SK-N-SH (cell line): ENCODE results near the gene DMD.

Source experiments
- CTCF ChIP-seq: fragments of 200-600 bp; sonication (generic); IDR thresholded peaks from 2 replicates; pipeline ENCODE4 v1.6.1; 2017; ENCODE audit warnings: antibody characterized with exemption, mild to moderate bottlenecking, moderate library complexity
- MAX ChIP-seq: IDR thresholded peaks from 2 replicates; pipeline ENCODE4 v1.4.0; 2012; ENCODE audit warnings: low read depth

GRCh38 chrX:31091819-31092218 lies 2119.5 kb downstream of the DMD start:
- TF ChIP-seq CTCF (no peak), MAX (no peak)
